BLaER1 treated with 17β-estradiol and CSF1 and Interleukin-3, amounts not matched to agents 10 nM and 100 nM (cell line): Measurements from ENCODE around the gene ODAM.
"Not testable (repeated sequence)": the region's sequence is repeated elsewhere in the genome, so short reads cannot be mapped to it uniquely, and the experiment has no call there.

Source experiments
- H3K27ac ChIP-seq, 11 experiments: shearing (Covaris generic); formaldehyde crosslinking; 2 replicates each; pipeline ENCODE4 v1.8.1; 2022
- H3K27me3 ChIP-seq, 11 experiments: shearing (Covaris generic); formaldehyde crosslinking; 2 replicates each; pipeline ENCODE4 v1.8.1; 2022
- H3K36me3 ChIP-seq, 11 experiments: shearing (Covaris generic); formaldehyde crosslinking; 2 replicates each; pipeline ENCODE4 v1.8.1; 2022
- H3K4me1 ChIP-seq, 10 experiments: shearing (Covaris generic); formaldehyde crosslinking; 2 replicates each; pipeline ENCODE4 v1.8.1; 2022
- H3K4me2 ChIP-seq, 11 experiments: shearing (Covaris generic); formaldehyde crosslinking; 2 replicates each; pipeline ENCODE4 v1.8.1; 2022
- H3K4me3 ChIP-seq, 10 experiments: shearing (Covaris generic); formaldehyde crosslinking; 2 replicates each; pipeline ENCODE4 v1.8.1; 2022
- H3K9ac ChIP-seq, 11 experiments: shearing (Covaris generic); formaldehyde crosslinking; 2 replicates each; pipeline ENCODE4 v1.8.1; 2022
- H3K9me3 ChIP-seq, 11 experiments: shearing (Covaris generic); formaldehyde crosslinking; replicated peaks in 1 of 11; 2 replicates each; pipeline ENCODE4 v1.8.1; 2022
- H4K20me1 ChIP-seq, 11 experiments: shearing (Covaris generic); formaldehyde crosslinking; 2 replicates each; pipeline ENCODE4 v1.8.1; 2022
- Cebpa-rat ChIP-seq, 11 experiments: shearing (Covaris generic); IDR thresholded peaks; 2 replicates each; pipeline ENCODE4 v1.8.1; 2022

Gene ODAM

DNA sequence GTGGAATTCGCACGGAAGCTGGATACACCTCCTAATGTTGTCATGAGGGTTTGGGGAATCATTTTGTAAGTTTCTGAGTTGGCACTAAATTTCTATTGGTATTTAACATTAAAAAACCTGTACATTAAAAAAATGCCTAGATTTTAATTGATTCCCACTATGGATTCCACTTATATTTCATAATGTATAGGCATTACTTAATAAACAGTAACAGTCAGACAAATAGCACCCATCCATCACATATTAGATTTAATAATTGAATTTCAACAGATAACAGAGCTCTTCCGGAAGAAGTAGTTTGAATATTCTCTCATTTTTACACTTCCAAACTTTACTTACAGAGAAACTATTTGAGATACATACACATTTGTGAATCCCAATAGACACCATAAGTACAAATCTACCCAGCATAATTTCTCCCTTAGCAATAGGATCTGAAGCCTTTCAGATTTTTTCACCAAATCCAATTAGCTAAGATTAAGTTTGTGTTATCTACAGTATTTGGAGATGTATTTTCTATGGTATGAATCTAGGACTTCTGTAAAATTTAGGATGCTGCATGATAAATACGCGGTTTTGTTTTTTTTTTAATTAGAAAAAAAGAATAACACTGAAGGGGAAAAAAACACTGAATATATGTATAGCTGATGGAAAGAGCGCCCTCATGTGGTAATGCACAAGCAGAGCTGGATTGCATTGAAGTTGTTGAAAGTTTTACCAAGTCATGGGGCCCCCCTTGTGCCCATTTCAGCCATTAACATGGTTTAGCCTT, 12.2 kb upstream of the ODAM start:
- H3K27ac ChIP-seq: no peak overlapping the region
- no peaks in the 10 kb centered on the region for H4K20me1 ChIP-seq
- H3K36me3 ChIP-seq: no peaks in the 10 kb centered on the region
- H3K9ac ChIP-seq: no peak overlapping the region
- no peaks in the 10 kb centered on the region for H3K9me3 ChIP-seq
- no peaks in the 10 kb centered on the region for H3K4me1 ChIP-seq
- no peak for TF ChIP-seq Cebpa-rat (IDR thresholded peaks at IDR 0.05)
- H3K4me2 ChIP-seq: no peak overlapping the region
- no peaks in the 10 kb centered on the region for H3K27me3 ChIP-seq
- no peak overlapping the region for H3K4me3 ChIP-seq

DNA sequence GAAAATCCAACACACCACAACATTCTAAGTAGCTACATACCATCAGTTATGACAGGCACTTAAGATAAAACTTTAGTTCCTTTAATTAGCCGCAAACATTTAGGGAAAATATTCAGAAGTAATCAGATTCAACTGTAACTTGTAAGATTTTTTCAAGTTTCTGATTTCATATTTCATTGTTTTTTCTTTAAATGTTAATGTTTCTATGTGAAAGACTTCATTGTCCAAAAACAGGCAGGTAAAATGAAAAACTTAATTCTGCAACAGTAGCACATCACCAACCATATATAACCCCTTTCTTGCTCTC, 11.6 kb upstream of the ODAM start:
- no peak overlapping the region for H3K4me3 ChIP-seq
- H4K20me1 ChIP-seq: no peaks in the 10 kb centered on the region
- H3K9me3 ChIP-seq: no peaks in the 10 kb centered on the region
- H3K36me3 ChIP-seq: no peaks in the 10 kb centered on the region
- no peak overlapping the region for H3K27ac ChIP-seq
- no peak for TF ChIP-seq Cebpa-rat (IDR thresholded peaks at IDR 0.05)
- H3K4me2 ChIP-seq: no peak overlapping the region
- no peaks in the 10 kb centered on the region for H3K4me1 ChIP-seq
- H3K9ac ChIP-seq: no peak overlapping the region
- no peaks in the 10 kb centered on the region for H3K27me3 ChIP-seq

DNA sequence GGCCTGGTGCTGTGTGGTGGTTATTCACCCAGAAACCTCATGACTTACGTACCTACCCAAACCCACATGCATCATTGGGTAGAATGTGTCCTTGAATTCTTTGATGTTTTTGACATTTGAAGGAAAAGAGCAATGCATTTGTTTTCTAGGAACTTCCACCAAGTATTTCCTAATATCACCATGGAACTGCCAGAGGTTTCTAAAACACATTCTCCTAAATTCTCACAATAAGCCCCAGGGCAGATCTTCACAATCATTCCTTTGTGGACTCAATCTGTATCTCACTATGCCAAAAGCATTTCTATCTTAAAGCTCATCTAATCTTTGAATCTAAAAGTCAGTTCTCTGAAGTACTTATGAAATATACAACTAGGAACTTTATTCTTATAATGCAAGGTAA, 8.3 kb upstream of the ODAM start:
- H3K27ac ChIP-seq: no peak overlapping the region

DNA sequence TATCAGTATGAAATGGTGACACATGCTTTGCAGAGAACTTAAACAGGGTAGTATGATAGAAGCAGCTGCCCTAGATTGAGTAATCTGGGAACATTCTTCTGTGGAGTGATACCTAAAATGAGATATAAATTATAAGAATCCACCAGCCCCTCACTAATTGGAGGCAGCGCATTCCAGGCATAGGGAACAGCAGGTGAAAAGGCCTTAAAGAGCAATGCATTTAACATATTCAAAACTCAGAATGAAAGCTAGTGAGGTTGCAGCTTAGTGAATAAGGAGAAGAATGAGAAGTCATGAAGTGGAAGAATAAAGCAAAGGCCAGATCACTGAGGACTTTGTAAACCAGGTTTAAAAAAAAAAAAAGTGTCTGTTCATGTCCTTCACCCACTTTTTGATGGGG, 4.9 kb upstream of the ODAM start:
- TF ChIP-seq Cebpa-rat (IDR thresholded peaks at IDR 0.05): no peak
- Histone ChIP-seq H3K27me3 (no peaks in the 10 kb centered on the region), H3K4me1 (no peaks in the 10 kb centered on the region), H4K20me1 (no peaks in the 10 kb centered on the region), H3K4me2 (no peak overlapping the region), H3K36me3 (no peaks in the 10 kb centered on the region), H3K9ac (no peak overlapping the region), H3K27ac (no peak overlapping the region), H3K9me3 (no peaks in the 10 kb centered on the region), H3K4me3 (no peak overlapping the region)

More for the DNA sequence above, 8.3 kb upstream of the ODAM start:
- Histone ChIP-seq H3K9ac (no peak overlapping the region), H4K20me1 (no peaks in the 10 kb centered on the region), H3K36me3 (no peaks in the 10 kb centered on the region), H3K4me2 (no peak overlapping the region), H3K4me1 (no peaks in the 10 kb centered on the region), H3K27me3 (no peaks in the 10 kb centered on the region), H3K4me3 (no peak overlapping the region), H3K9me3 (no peaks in the 10 kb centered on the region)
- TF ChIP-seq Cebpa-rat (IDR thresholded peaks at IDR 0.05): no peak

GRCh38 chr4:70191647-70192046, 3.9 kb upstream of the ODAM start:
- Histone ChIP-seq H3K4me3 (no peak overlapping the region), H3K9me3 (no peaks in the 10 kb centered on the region), H3K4me2 (no peak overlapping the region), H3K27me3 (no peaks in the 10 kb centered on the region), H3K4me1 (no peaks in the 10 kb centered on the region), H3K36me3 (no peaks in the 10 kb centered on the region), H3K27ac (no peak overlapping the region), H4K20me1 (no peaks in the 10 kb centered on the region), H3K9ac (no peak overlapping the region)
- TF ChIP-seq Cebpa-rat (IDR thresholded peaks at IDR 0.05): no peak

DNA sequence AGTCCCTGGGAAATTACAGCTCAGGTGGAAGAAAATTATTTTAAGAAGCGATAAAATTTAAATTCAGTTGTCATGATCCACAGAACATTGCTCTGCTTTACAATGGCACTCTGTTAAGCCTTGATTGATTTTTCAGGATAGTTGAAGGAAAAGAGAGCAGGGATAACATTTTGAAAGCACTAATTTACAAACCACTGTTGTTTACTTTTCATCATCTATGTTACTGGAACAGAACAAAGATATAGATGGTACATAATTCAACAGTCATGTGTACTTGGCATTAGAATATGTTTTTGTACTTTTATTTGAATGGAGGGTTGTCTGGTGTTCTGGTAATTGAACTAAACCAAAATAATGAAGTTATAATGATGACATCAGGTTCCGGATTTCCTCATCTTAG, 2.6 kb upstream of the ODAM start:
- no peak overlapping the region for H3K9ac ChIP-seq

GRCh38 chr4:70196857-70197256, 1.3 kb downstream of the ODAM start:
- no peak overlapping the region for H3K9ac ChIP-seq
- no peaks in the 10 kb centered on the region for H3K36me3 ChIP-seq
- H4K20me1 ChIP-seq: no peaks in the 10 kb centered on the region
- H3K4me2 ChIP-seq: no peak overlapping the region
- no peak overlapping the region for H3K4me3 ChIP-seq
- H3K27ac ChIP-seq: no peak overlapping the region
- TF ChIP-seq Cebpa-rat (IDR thresholded peaks at IDR 0.05): no peak
- no peaks in the 10 kb centered on the region for H3K27me3 ChIP-seq
- H3K9me3 ChIP-seq: no peaks in the 10 kb centered on the region
- H3K4me1 ChIP-seq: no peaks in the 10 kb centered on the region

More for the DNA sequence above, 2.6 kb upstream of the ODAM start:
- Histone ChIP-seq H4K20me1 (no peaks in the 10 kb centered on the region), H3K4me1 (no peaks in the 10 kb centered on the region), H3K36me3 (no peaks in the 10 kb centered on the region), H3K4me3 (no peak overlapping the region), H3K4me2 (no peak overlapping the region), H3K27me3 (no peaks in the 10 kb centered on the region), H3K27ac (no peak overlapping the region), H3K9me3 (no peaks in the 10 kb centered on the region)
- TF ChIP-seq Cebpa-rat (IDR thresholded peaks at IDR 0.05): no peak

DNA sequence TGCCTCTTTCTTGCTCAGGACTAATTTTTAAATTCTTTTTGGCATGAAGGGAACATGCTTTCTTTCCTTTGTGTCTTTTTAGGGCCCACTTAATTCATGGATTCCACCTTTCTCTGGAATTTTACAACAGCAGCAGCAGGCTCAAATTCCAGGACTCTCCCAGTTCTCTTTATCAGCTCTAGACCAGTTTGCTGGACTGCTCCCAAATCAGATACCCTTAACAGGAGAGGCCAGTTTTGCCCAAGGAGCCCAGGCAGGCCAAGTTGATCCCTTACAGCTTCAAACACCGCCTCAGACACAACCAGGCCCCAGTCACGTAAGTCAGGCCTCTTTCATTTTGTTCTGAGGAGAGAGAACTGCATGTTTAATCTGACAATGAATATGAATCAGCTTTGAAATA, 2.3 kb downstream of the ODAM start:
- Histone ChIP-seq H3K27me3 (no peaks in the 10 kb centered on the region), H4K20me1 (no peaks in the 10 kb centered on the region), H3K9me3 (no peaks in the 10 kb centered on the region), H3K9ac (no peak overlapping the region), H3K4me3 (no peak overlapping the region), H3K4me2 (no peak overlapping the region), H3K36me3 (no peaks in the 10 kb centered on the region), H3K27ac (no peak overlapping the region), H3K4me1 (no peaks in the 10 kb centered on the region)
- no peak for TF ChIP-seq Cebpa-rat (IDR thresholded peaks at IDR 0.05)

- H3K4me3 ChIP-seq: no peak overlapping the region
- no peaks in the 10 kb centered on the region for H3K27me3 ChIP-seq
- H3K9ac ChIP-seq: no peak overlapping the region
- H3K4me2 ChIP-seq: no peak overlapping the region
- no peaks in the 10 kb centered on the region for H3K9me3 ChIP-seq
- TF ChIP-seq Cebpa-rat (IDR thresholded peaks at IDR 0.05): no peak
- no peak overlapping the region for H3K27ac ChIP-seq
- H3K36me3 ChIP-seq: no peaks in the 10 kb centered on the region
- no peaks in the 10 kb centered on the region for H3K4me1 ChIP-seq
- H4K20me1 ChIP-seq: no peaks in the 10 kb centered on the region
These were observed 8.1 kb downstream of the ODAM start for GRCh38 chr4:70203601-70204000.

DNA sequence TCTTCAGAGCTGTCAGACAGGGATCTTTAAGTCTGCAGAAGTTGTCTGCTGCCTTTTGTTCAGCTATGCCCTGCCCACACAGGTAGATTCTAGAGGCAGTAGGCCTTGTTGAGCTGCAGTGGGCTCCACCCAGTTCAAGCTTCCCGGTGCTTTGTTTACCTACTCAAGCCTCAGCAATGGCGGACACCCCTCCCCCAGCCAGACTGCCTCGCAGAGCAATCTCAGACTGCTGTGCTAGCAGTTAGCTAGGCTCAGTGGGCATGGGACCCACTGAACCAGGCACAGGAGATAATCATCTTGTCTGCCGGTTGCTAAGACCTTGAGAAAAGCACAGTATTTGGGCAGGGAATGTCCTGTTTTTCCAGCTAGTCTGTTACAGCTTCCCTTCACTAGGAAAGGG, 17.2 kb downstream of the ODAM start:
- H3K36me3 ChIP-seq, H3K27ac ChIP-seq, H3K9me3 ChIP-seq, H3K4me2 ChIP-seq, H3K4me1 ChIP-seq, H4K20me1 ChIP-seq, H3K27me3 ChIP-seq, H3K9ac ChIP-seq, H3K4me3 ChIP-seq: not testable (repeated sequence)

DNA sequence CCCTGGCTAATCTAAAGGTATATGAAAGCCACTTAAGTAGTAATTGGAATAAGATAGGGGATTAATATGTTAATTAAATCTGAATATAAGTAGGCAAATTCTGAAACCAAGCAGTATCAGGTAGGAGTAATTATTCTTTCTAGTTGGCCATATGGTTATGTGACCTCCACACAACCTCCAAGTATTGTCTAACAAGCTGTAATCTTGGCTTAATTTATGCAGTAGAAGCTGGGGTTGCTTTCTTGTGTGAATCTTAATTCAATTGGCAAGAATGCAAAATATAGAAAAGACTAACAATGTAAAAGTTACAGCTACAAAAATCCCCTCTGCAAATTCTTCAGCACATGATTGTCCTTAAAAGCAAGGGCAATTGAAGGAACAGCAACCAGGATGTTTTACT, 20.6 kb downstream of the ODAM start:
- not testable (repeated sequence) for H3K36me3 ChIP-seq

DNA sequence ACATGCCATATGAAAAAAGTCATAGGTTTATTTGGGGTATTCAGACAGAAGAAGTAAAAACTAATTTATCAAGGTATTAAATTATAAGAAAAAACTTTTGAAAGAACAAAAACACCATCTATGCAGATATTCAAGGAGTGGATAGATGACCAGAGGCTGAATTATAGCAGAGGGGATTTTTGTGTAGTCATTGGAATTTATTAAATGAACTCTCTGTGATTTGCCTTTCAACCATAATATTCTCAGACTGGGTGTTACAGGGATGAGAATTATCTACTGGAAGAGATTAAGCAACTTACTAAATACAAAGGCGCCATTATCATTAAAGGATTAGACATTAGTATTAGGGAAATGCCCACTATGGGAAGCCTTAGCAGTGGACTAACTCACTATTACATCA, 21.0 kb downstream of the ODAM start:
- not testable (repeated sequence) for H3K4me1 ChIP-seq, H3K36me3 ChIP-seq, H3K9ac ChIP-seq, H3K27ac ChIP-seq, H4K20me1 ChIP-seq, H3K9me3 ChIP-seq, H3K27me3 ChIP-seq, H3K4me2 ChIP-seq, H3K4me3 ChIP-seq

More for the DNA sequence above, 20.6 kb downstream of the ODAM start:
- not testable (repeated sequence) for H3K27me3 ChIP-seq, H3K4me3 ChIP-seq, H3K4me2 ChIP-seq, H3K4me1 ChIP-seq, H4K20me1 ChIP-seq, H3K9ac ChIP-seq, H3K27ac ChIP-seq, H3K9me3 ChIP-seq

DNA sequence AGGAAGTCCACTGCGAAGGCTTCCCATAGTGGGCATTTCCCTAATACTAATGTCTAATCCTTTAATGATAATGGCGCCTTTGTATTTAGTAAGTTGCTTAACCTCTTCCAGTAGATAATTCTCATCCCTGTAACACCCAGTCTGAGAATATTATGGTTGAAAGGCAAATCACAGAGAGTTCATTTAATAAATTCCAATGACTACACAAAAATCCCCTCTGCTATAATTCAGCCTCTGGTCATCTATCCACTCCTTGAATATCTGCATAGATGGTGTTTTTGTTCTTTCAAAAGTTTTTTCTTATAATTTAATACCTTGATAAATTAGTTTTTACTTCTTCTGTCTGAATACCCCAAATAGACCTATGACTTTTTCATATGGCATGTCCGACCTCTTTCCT, 25.9 kb downstream of the ODAM start:
- H3K4me1 ChIP-seq, H3K27ac ChIP-seq, H3K36me3 ChIP-seq, H4K20me1 ChIP-seq, H3K9me3 ChIP-seq, H3K9ac ChIP-seq, H3K27me3 ChIP-seq, H3K4me2 ChIP-seq, H3K4me3 ChIP-seq: not testable (repeated sequence)

- not testable (repeated sequence) for H3K4me1 ChIP-seq
These were observed 26.3 kb downstream of the ODAM start for GRCh38 chr4:70221818-70222217.

More at GRCh38 chr4:70221818-70222217, 26.3 kb downstream of the ODAM start:
- H3K9ac ChIP-seq, H3K27me3 ChIP-seq, H3K4me2 ChIP-seq, H3K9me3 ChIP-seq, H3K4me3 ChIP-seq, H3K36me3 ChIP-seq, H4K20me1 ChIP-seq, H3K27ac ChIP-seq: not testable (repeated sequence)
